Prostate gland (tissue), 2 donors: ENCODE measurements around the gene RPL7L1. TPM values are rescaled to one million over a fixed set of nuclear protein-coding genes. Genes with fewer than 3 reads are reported as not detected.
"Not testable (repeated sequence)": the region's sequence is repeated elsewhere in the genome, so short reads cannot be mapped to it uniquely, and the experiment has no call there.

ENCODE experiments used
- DNase-seq: peaks from one replicate; pipeline ENCODE4 v3.0.0-alpha.2; 2019; ENCODE audit warnings: low spot score
- H3K27ac ChIP-seq, 2 donors: fragments of 200-600 bp; sonication (generic); 2 replicates each; pipeline ENCODE4 v1.5.1; 2017 to 2019
- H3K27me3 ChIP-seq: fragments of 200-600 bp; sonication (generic); replicated peaks from 2 replicates; pipeline ENCODE4 v1.5.1; 2019; ENCODE audit not compliant: insufficient read depth
- H3K36me3 ChIP-seq, 2 donors: fragments of 200-600 bp; sonication (generic); 1 replicate in 1 of 2; 2 replicates in 1 of 2; pipeline versions ENCODE4 v1.5.1 to v1.8.1; 2017 to 2019
- H3K4me1 ChIP-seq: fragments of 200-600 bp; sonication (generic); replicated peaks from 2 replicates; pipeline ENCODE4 v1.5.1; 2019
- H3K4me3 ChIP-seq, 2 donors: fragments of 200-600 bp; sonication (generic); 2 replicates each; pipeline ENCODE4 v1.5.1; 2017 to 2019
- H3K9me3 ChIP-seq: fragments of 200-600 bp; sonication (generic); 2 replicates; pipeline ENCODE4 v1.5.1; 2017
- POLR2A ChIP-seq: fragments of 450-650 bp; IDR thresholded peaks from one replicate; pipeline ENCODE4 v1.6.1; 2016; ENCODE audit warnings: antibody characterized with exemption, mild to moderate bottlenecking
- POLR2AphosphoS5 ChIP-seq: sonication (generic); formaldehyde crosslinking; IDR thresholded peaks from one replicate; pipeline ENCODE4 v1.6.1; 2017; ENCODE audit warnings: antibody characterized with exemption
- WGBS: methylation state at CpG from one replicate; pipeline ENCODE4 v1.1.5; 2018; 5-methylcytosine and 5-hydroxymethylcytosine counted together
- intact Hi-C: fragments of 100-400 bp; cut with DNase I; formaldehyde crosslinking; loops from one replicate; pipeline ENCODE4 v1.14.2; 2022
- total RNA-seq, 2 donors: library from RNA; depleted of rRNA; stranded (reverse); fragments of >200 nt; gene quantifications; one replicate each; pipeline ENCODE4 v1.1.0, GENCODE V29; 2016
- TF ChIP-seq, protein P1 (sequence below), 4 experiments: fragments of 200-600 bp in 2 of 4; fragments of 450-650 bp in 2 of 4; sonication (generic) in 2 of 4; IDR thresholded peaks; 1 replicate in 3 of 4; 2 replicates in 1 of 4; pipeline ENCODE4 v1.5.1; 2016 to 2019; ENCODE audit warnings: antibody characterized with exemption in 4 of 4, mild to moderate bottlenecking in 2 of 4, moderate library complexity in 2 of 4

Gene RPL7L1
- total RNA-seq, 2 donors from 2014 or later, result 79.0 to 79.8 TPM

GRCh38 chr6:42890311-42891198, 11.1 kb downstream of the RPL7L1 start:
- intact Hi-C loops, result no loop called here
- TF ChIP-seq POLR2A (peak; percentile 49), POLR2AphosphoS5 (peak; percentile 87)
- TF ChIP-seq, protein P1, sequence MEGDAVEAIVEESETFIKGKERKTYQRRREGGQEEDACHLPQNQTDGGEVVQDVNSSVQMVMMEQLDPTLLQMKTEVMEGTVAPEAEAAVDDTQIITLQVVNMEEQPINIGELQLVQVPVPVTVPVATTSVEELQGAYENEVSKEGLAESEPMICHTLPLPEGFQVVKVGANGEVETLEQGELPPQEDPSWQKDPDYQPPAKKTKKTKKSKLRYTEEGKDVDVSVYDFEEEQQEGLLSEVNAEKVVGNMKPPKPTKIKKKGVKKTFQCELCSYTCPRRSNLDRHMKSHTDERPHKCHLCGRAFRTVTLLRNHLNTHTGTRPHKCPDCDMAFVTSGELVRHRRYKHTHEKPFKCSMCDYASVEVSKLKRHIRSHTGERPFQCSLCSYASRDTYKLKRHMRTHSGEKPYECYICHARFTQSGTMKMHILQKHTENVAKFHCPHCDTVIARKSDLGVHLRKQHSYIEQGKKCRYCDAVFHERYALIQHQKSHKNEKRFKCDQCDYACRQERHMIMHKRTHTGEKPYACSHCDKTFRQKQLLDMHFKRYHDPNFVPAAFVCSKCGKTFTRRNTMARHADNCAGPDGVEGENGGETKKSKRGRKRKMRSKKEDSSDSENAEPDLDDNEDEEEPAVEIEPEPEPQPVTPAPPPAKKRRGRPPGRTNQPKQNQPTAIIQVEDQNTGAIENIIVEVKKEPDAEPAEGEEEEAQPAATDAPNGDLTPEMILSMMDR (IDR thresholded peaks at IDR 0.05), result peak in 2 of 4 experiments; percentile 2 to 12
- peak overlapping the region; percentile 78 to 86 for H3K27ac ChIP-seq
- peak overlapping the region; percentile 76 to 90 for H3K4me3 ChIP-seq
- H3K4me1 ChIP-seq, result no peaks in the 10 kb centered on the region
- H3K27me3 ChIP-seq, result no peaks in the 10 kb centered on the region
- no peaks in the 10 kb centered on the region for H3K9me3 ChIP-seq
- under 1% methylated on average over 61 of the region's 63 CpGs for WGBS
- DNase-seq, result peak; percentile 91
- H3K36me3 ChIP-seq, result peaks cover 4 to 6% of the 10 kb centered on the region in 2 donors

GRCh38 chr6:42891199-42891722, 11.8 kb downstream of the RPL7L1 start:
- intact Hi-C loops, result no loop called here
- no peaks in the 10 kb centered on the region for H3K4me1 ChIP-seq
- DNase-seq, result no peak
- peak overlapping the region; percentile 76 to 90 for H3K4me3 ChIP-seq
- peak overlapping the region; percentile 78 to 86 for H3K27ac ChIP-seq
- H3K27me3 ChIP-seq, result no peaks in the 10 kb centered on the region
- TF ChIP-seq POLR2A (no peak), POLR2AphosphoS5 (no peak)
- TF ChIP-seq, protein P1 (IDR thresholded peaks at IDR 0.05), result no peak
- WGBS, result 40% methylated on average over 17 of the region's 17 CpGs
- H3K36me3 ChIP-seq, result no peaks in the 10 kb centered on the region
- H3K9me3 ChIP-seq, result no peaks in the 10 kb centered on the region

DNA sequence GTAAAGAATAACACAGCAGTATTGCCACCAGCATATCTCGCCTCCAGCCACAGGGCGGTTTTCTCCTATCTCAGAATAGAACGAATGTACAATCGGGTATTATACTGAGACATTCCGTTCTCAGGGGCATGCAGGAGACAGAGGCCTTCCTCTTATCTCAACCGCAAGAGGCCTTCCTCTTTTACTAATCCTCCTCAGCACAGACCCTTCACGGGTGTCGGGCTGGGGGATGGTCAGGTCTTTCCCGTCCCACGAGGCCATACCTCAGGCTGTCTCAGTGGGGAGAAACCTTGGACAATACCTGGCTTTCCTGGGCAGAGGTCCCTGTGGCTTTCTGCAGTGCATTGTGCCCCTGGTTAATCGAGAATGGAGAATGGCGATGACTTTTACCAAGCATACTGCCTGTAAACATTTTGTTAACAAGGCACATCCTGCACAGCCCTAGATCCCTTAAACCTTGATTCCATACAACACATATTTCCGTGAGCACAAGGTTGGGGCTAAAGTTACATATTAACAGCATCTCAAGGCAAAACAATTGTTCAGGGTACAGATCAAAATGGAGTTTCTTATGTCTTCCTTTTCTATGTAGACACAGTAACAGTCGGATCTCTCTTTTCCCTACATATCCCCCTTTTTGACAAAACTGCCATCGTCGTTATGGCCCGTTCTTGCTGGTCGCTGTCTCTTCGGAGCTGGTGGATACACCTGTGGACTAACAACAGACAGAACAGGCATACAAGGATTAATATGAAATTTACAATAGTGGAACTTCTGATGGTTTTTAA, 14.8 kb downstream of the RPL7L1 start:
- H3K4me3 ChIP-seq, H3K27ac ChIP-seq, H3K9me3 ChIP-seq, H3K36me3 ChIP-seq, DNase-seq, intact Hi-C loops, H3K4me1 ChIP-seq, H3K27me3 ChIP-seq: not testable (repeated sequence)
- WGBS, result 65% methylated on average over 19 of the region's 19 CpGs

- Histone ChIP-seq H3K4me1 (peaks cover 3% of the 10 kb centered on the region), H3K27me3 (no peaks in the 10 kb centered on the region), H3K36me3 (no peaks in the 10 kb centered on the region), H3K4me3 (no peak overlapping the region), H3K9me3 (no peaks in the 10 kb centered on the region), H3K27ac (no peak overlapping the region)
- intact Hi-C loops, result no loop called here
- DNase-seq, result no peak
- TF ChIP-seq, protein P1 (IDR thresholded peaks at IDR 0.05), result no peak
- WGBS, result 82% methylated on average over 10 of the region's 10 CpGs
These were observed 16.8 kb downstream of the RPL7L1 start for GRCh38 chr6:42896178-42896719.

DNA sequence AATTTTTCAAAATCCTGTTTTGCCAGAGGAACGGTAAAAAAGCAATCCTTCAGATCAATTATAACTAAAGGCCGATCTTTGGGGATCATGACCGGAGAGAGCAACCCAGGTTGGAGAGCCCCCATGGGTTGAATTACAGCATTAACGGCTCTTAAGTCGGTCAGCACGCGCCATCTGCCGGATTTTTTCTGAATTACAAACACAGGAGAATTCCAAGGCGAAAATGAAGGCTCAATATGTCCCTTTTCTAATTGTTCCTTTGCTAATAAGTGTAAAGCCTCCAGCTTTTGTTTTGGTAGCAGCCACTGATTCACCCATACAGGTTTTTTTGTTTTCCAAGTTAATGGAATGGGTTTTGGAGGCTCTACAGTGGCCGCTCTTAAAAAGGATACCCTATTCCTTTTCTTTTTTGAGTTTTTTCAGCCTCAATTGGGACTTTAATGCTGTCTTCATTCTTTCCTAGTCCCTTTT, 19.5 kb downstream of the RPL7L1 start:
- Histone ChIP-seq H3K27me3 (no peaks in the 10 kb centered on the region), H3K27ac (no peak overlapping the region), H3K4me3 (no peak overlapping the region), H3K4me1 (peaks cover 6% of the 10 kb centered on the region), H3K36me3 (no peaks in the 10 kb centered on the region), H3K9me3 (no peaks in the 10 kb centered on the region)
- TF ChIP-seq POLR2A, result no peak
- TF ChIP-seq, protein P1 (IDR thresholded peaks at IDR 0.05), result peak; percentile 48 to 85 (median 76)
- 9% methylated on average over 10 of the region's 10 CpGs for WGBS
- intact Hi-C loops, result no loop called here
- DNase-seq, result peak; percentile 73
